Muscle of arm (tissue), 12 donors: ENCODE data around the gene GRIP2. TPM values are rescaled to one million over a fixed set of nuclear protein-coding genes. Genes with fewer than 3 reads are reported as not detected.

Source experiments
- DNase-seq: peaks from one replicate; pipeline ENCODE4 v3.0.0-alpha.2; 2013
- polyA plus RNA-seq, 12 donors: library from polyadenylated mRNA; unstranded; fragments of 120-200 nt; gene quantifications; one replicate each; pipeline ENCODE4 v1.2.1, GENCODE V29; 2013; ENCODE audit not compliant: insufficient read length in 12 of 12

Gene GRIP2
- polyA plus RNA-seq, 12 donors = 11.8 to 39.7 (median 22.9) TPM; not detected in 1

GRCh38 chr3:14507757-14508504, 32.2 kb downstream of the GRIP2 start:
- no peak for DNase-seq

- DNase-seq = no peak
Observed at GRCh38 chr3:14507305-14507741, 32.8 kb downstream of the GRIP2 start.

GRCh38 chr3:14506626-14507304, 33.4 kb downstream of the GRIP2 start:
- no peak for DNase-seq

- DNase-seq = no peak
Observed at GRCh38 chr3:14505803-14506500, 34.2 kb downstream of the GRIP2 start.

GRCh38 chr3:14505001-14505802, 34.9 kb downstream of the GRIP2 start:
- no peak for DNase-seq

- DNase-seq = no peak
Observed at GRCh38 chr3:14503706-14504065, 36.5 kb downstream of the GRIP2 start.

- DNase-seq = no peak
Observed at GRCh38 chr3:14503033-14503705, 37.0 kb downstream of the GRIP2 start.

- DNase-seq = no peak
Observed at GRCh38 chr3:14502472-14502871, 37.7 kb downstream of the GRIP2 start.

GRCh38 chr3:14497321-14497720, 42.8 kb downstream of the GRIP2 start:
- no peak for DNase-seq

- no peak for DNase-seq
Observed at GRCh38 chr3:14496351-14496750, 43.8 kb downstream of the GRIP2 start.

- no peak for DNase-seq
Observed at GRCh38 chr3:14494973-14495300, 45.2 kb downstream of the GRIP2 start.

- DNase-seq = no peak
Observed at GRCh38 chr3:14494279-14494972, 45.7 kb downstream of the GRIP2 start.

GRCh38 chr3:14492948-14493881, 46.9 kb downstream of the GRIP2 start:
- no peak for DNase-seq

GRCh38 chr3:14491396-14492190, 48.5 kb downstream of the GRIP2 start:
- no peak for DNase-seq

- no peak for DNase-seq
Observed at GRCh38 chr3:14490831-14491230, 49.3 kb downstream of the GRIP2 start.

- DNase-seq = no peak
Observed at GRCh38 chr3:14490255-14490654, 49.9 kb downstream of the GRIP2 start.

GRCh38 chr3:14489641-14490040, 50.5 kb downstream of the GRIP2 start:
- no peak for DNase-seq

- DNase-seq = no peak
Observed at GRCh38 chr3:14488286-14489041, 51.7 kb downstream of the GRIP2 start.
